H9 (cell line): Measurements from ENCODE around the gene C12orf57. TPM values are rescaled to one million over a fixed set of nuclear protein-coding genes. Genes with fewer than 3 reads are reported as not detected.

Experiments
- DNase-seq: peaks from one replicate; pipeline ENCODE4 v3.0.0-alpha.2; 2017
- H2AFZ ChIP-seq: one replicate; pipeline ENCODE4 v1.6.1; 2013; ENCODE audit warnings: mild to moderate bottlenecking, low read length, control low read depth, moderate library complexity
- H2AK5ac ChIP-seq: 2 replicates; pipeline ENCODE4 v1.6.1; 2013; ENCODE audit warnings: low read length, control low read depth, mixed read lengths; ENCODE audit not compliant: insufficient read length
- H2BK120ac ChIP-seq: one replicate; pipeline ENCODE4 v1.6.1; 2013; ENCODE audit warnings: low read depth, mild to moderate bottlenecking, low read length, control low read depth, inconsistent platforms; ENCODE audit not compliant: poor library complexity, severe bottlenecking
- H2BK12ac ChIP-seq: 2 replicates; pipeline ENCODE4 v1.6.1; 2013; ENCODE audit warnings: low read length, control low read depth, mixed read lengths, low read depth; ENCODE audit not compliant: insufficient read length
- H2BK15ac ChIP-seq: 2 replicates; pipeline ENCODE4 v1.6.1; 2013; ENCODE audit warnings: low read depth, low read length, control low read depth
- H2BK20ac ChIP-seq: one replicate; pipeline ENCODE4 v1.6.1; 2013; ENCODE audit warnings: low read depth, mild to moderate bottlenecking, low read length, control low read depth, inconsistent platforms; ENCODE audit not compliant: poor library complexity, severe bottlenecking
- H2BK5ac ChIP-seq: 2 replicates; pipeline ENCODE4 v1.6.1; 2013; ENCODE audit warnings: low read length, control low read depth, mixed read lengths; ENCODE audit not compliant: insufficient read length
- H3K14ac ChIP-seq: 2 replicates; pipeline ENCODE4 v1.6.1; 2013; ENCODE audit warnings: low read length, control low read depth; ENCODE audit not compliant: insufficient read depth
- H3K18ac ChIP-seq: 2 replicates; pipeline ENCODE4 v1.6.1; 2013; ENCODE audit warnings: low read depth, mild to moderate bottlenecking, mixed read lengths, low read length, control low read depth; ENCODE audit not compliant: insufficient read length
- H3K23ac ChIP-seq: 2 replicates; pipeline ENCODE4 v1.6.1; 2013; ENCODE audit warnings: low read length, control low read depth, mixed read lengths, low read depth; ENCODE audit not compliant: insufficient read length
- H3K23me2 ChIP-seq: 2 replicates; pipeline ENCODE4 v1.6.1; 2013; ENCODE audit warnings: low read depth, mild to moderate bottlenecking, mixed read lengths, low read length, control low read depth; ENCODE audit not compliant: insufficient read length, poor library complexity, severe bottlenecking
- H3K27ac ChIP-seq: 2 replicates; pipeline ENCODE4 v1.5.1; 2013; ENCODE audit warnings: low read length, control low read depth, mixed read lengths, low read depth; ENCODE audit not compliant: insufficient read length
- H3K27me3 ChIP-seq: 2 replicates; pipeline ENCODE4 v1.6.1; 2013; ENCODE audit warnings: low read length, control low read depth, inconsistent platforms; ENCODE audit not compliant: insufficient read depth
- H3K4ac ChIP-seq: 2 replicates; pipeline ENCODE4 v1.6.1; 2013; ENCODE audit warnings: low read depth, mild to moderate bottlenecking, control low read depth, inconsistent platforms, low read length, moderate library complexity
- H3K4me1 ChIP-seq: 2 replicates; pipeline ENCODE4 v1.6.1; 2013; ENCODE audit warnings: low read length, control low read depth, inconsistent platforms; ENCODE audit not compliant: insufficient read depth
- H3K4me2 ChIP-seq: 2 replicates; pipeline ENCODE4 v1.6.1; 2013; ENCODE audit warnings: low read length, control low read depth, mixed read lengths; ENCODE audit not compliant: insufficient read length, insufficient read depth
- H3K56ac ChIP-seq: 2 replicates; pipeline ENCODE4 v1.6.1; 2013; ENCODE audit warnings: low read depth, mild to moderate bottlenecking, mixed read lengths, low read length, control low read depth; ENCODE audit not compliant: insufficient read length
- H3K79me1 ChIP-seq: 2 replicates; pipeline ENCODE4 v1.6.1; 2013; ENCODE audit warnings: low read depth, mild to moderate bottlenecking, moderate library complexity, low read length, control low read depth, inconsistent platforms; ENCODE audit not compliant: insufficient read depth, poor library complexity, severe bottlenecking
- H3K79me2 ChIP-seq: 2 replicates; pipeline ENCODE4 v1.6.1; 2013; ENCODE audit warnings: low read length, control low read depth, inconsistent platforms; ENCODE audit not compliant: insufficient read depth
- H3K9ac ChIP-seq: 2 replicates; pipeline ENCODE4 v1.6.1; 2013; ENCODE audit warnings: low read length, control low read depth, mixed read lengths; ENCODE audit not compliant: insufficient read length; ENCODE audit errors: extremely low read depth
- H3K9me3 ChIP-seq: one replicate; pipeline ENCODE4 v1.6.1; 2013; ENCODE audit warnings: low read depth, low read length, inconsistent platforms; ENCODE audit not compliant: control insufficient read depth
- H3T11ph ChIP-seq: one replicate; pipeline ENCODE4 v1.6.1; 2013; ENCODE audit warnings: mild to moderate bottlenecking, low read length, control low read depth, inconsistent platforms
- H4K20me1 ChIP-seq: one replicate; pipeline ENCODE4 v1.6.1; 2013; ENCODE audit not compliant: control insufficient read depth, insufficient read length, insufficient read depth
- H4K5ac ChIP-seq: 2 replicates; pipeline ENCODE4 v1.6.1; 2013; ENCODE audit warnings: low read depth, mild to moderate bottlenecking, mixed read lengths, low read length, control low read depth; ENCODE audit not compliant: insufficient read length
- H4K8ac ChIP-seq: replicated peaks from 2 replicates; pipeline ENCODE4 v1.6.1; 2013; ENCODE audit warnings: low read length, control low read depth, mixed read lengths, low read depth; ENCODE audit not compliant: insufficient read length
- H4K91ac ChIP-seq: 2 replicates; pipeline ENCODE4 v1.6.1; 2013; ENCODE audit warnings: low read depth, mild to moderate bottlenecking, moderate library complexity, mixed read lengths, low read length, control low read depth; ENCODE audit not compliant: insufficient read length
- H3K27ac Mint-ChIP-seq, 3 experiments: 2 replicates in 2 of 3; 3 replicates in 1 of 3; pipeline ENCODE4 v1.8.0; 2020 to 2021; ENCODE audit warnings: mixed read lengths in 3 of 3, mild to moderate bottlenecking in 1 of 3, moderate library complexity in 1 of 3
- H3K27me3 Mint-ChIP-seq: 2 replicates; pipeline ENCODE4 v1.8.0; 2021; ENCODE audit warnings: low read depth, mild to moderate bottlenecking, moderate library complexity, mixed read lengths
- H3K36me3 Mint-ChIP-seq, 3 experiments: 2 replicates in 2 of 3; 3 replicates in 1 of 3; pipeline ENCODE4 v1.8.0; 2020 to 2021; ENCODE audit warnings: low read depth in 3 of 3, mixed read lengths in 3 of 3; ENCODE audit not compliant: insufficient read depth in 1 of 3
- H3K4me1 Mint-ChIP-seq, 2 experiments: 2 replicates each; pipeline ENCODE4 v1.8.0; 2020; ENCODE audit warnings: mixed read lengths in 2 of 2
- H3K4me3 Mint-ChIP-seq, 2 experiments: 2 replicates in 1 of 2; 3 replicates in 1 of 2; pipeline ENCODE4 v1.8.0; 2020 to 2021; ENCODE audit warnings: mild to moderate bottlenecking in 2 of 2, mixed read lengths in 2 of 2, moderate library complexity in 1 of 2
- H3K9me3 Mint-ChIP-seq, 2 experiments: 2 replicates in 1 of 2; 3 replicates in 1 of 2; pipeline ENCODE4 v1.8.0; 2020; ENCODE audit warnings: mild to moderate bottlenecking in 2 of 2, mixed read lengths in 2 of 2, moderate library complexity in 1 of 2
- CTCF ChIP-seq: fragments of 200-600 bp; sonication (generic); conservative IDR thresholded peaks from 3 replicates; pipeline ENCODE4 v1.8.0; 2021; ENCODE audit warnings: antibody characterized with exemption, mild to moderate bottlenecking
- WGBS: extraction: QIAGEN DNeasy Blood & Tissue Kit; methylation state at CpG from one replicate; pipeline ENCODE4 v1.1.7; 2013; ENCODE audit warnings: missing lambda C conversion rate, low lambda C conversion rate, mixed read lengths; ENCODE audit not compliant: insufficient read length; ENCODE audit errors: extremely low coverage; 5-methylcytosine and 5-hydroxymethylcytosine counted together
- total RNA-seq: library from RNA; stranded (reverse); gene quantifications from 2 replicates; pipeline ENCODE4 v1.2.1, GENCODE V29; 2021

C12orf57 gene
- total RNA-seq, 1 experiment from 2014 or later: 195 TPM

- Histone ChIP-seq H2BK20ac (no peak overlapping the region), H3K23ac (no peak overlapping the region), H3K79me2 (no peaks in the 10 kb centered on the region), H2BK15ac (no peak overlapping the region), H2AFZ (no peak overlapping the region), H4K8ac (no peak overlapping the region), H4K20me1 (no peaks in the 10 kb centered on the region), H3K9ac (no peak overlapping the region), H4K91ac (peak overlapping the region; percentile 50), H3K27me3 (no peaks in the 10 kb centered on the region), H2BK120ac (no peak overlapping the region), H3K56ac (no peak overlapping the region), H3K79me1 (no peaks in the 10 kb centered on the region), H3K18ac (peak overlapping the region; percentile 58), H2BK5ac (no peak overlapping the region), H3K14ac (no peak overlapping the region), H3K27ac (no peak overlapping the region), H2BK12ac (no peak overlapping the region), H2AK5ac (no peak overlapping the region), H3T11ph (no peak overlapping the region), H3K23me2 (peaks cover 9% of the 10 kb centered on the region), H3K4me2 (no peak overlapping the region), H3K9me3 (no peaks in the 10 kb centered on the region), H4K5ac (peak overlapping the region; percentile 49), H3K4me1 (no peaks in the 10 kb centered on the region), H3K4ac (no peak overlapping the region; the same call in 1 of the 2 replicates)
- Mint-ChIP-seq H3K27ac (peak overlapping the region; percentile 21 to 90 (median 57); a peak in 6 of 7 replicates), H3K36me3 (peaks cover 29 to 75% (median 51%) of the 10 kb centered on the region in 3 experiments), H3K9me3 (no peaks in the 10 kb centered on the region; a peak in 2 of 5 replicates), H3K4me1 (peaks cover 24 to 38% of the 10 kb centered on the region in 2 experiments), H3K27me3 (no peaks in the 10 kb centered on the region; the same call in 1 of the 2 replicates), H3K4me3 (peak overlapping the region; percentile 40 to 61)
- no CpG with 5 or more reads among the region's 2 CpGs for WGBS
- DNase-seq: no peak
- TF ChIP-seq CTCF: no peak
Measured at GRCh38 chr12:6939191-6939540, 4.7 kb upstream of the C12orf57 start.
